Stimulated activated CD8-positive, alpha-beta memory T cell treated with anti-CD3 and anti-CD28 coated beads, Interleukin-7, amount 100 ng/mL, for 4 hours (primary cell): Measurements from ENCODE around the gene RARRES2.

Source experiments
- DNase-seq, 2 donors: peaks; one replicate each; pipeline ENCODE4 v3.0.0-alpha.2; 2020; ENCODE audit warnings: low read depth in 2 of 2

Gene RARRES2

DNA sequence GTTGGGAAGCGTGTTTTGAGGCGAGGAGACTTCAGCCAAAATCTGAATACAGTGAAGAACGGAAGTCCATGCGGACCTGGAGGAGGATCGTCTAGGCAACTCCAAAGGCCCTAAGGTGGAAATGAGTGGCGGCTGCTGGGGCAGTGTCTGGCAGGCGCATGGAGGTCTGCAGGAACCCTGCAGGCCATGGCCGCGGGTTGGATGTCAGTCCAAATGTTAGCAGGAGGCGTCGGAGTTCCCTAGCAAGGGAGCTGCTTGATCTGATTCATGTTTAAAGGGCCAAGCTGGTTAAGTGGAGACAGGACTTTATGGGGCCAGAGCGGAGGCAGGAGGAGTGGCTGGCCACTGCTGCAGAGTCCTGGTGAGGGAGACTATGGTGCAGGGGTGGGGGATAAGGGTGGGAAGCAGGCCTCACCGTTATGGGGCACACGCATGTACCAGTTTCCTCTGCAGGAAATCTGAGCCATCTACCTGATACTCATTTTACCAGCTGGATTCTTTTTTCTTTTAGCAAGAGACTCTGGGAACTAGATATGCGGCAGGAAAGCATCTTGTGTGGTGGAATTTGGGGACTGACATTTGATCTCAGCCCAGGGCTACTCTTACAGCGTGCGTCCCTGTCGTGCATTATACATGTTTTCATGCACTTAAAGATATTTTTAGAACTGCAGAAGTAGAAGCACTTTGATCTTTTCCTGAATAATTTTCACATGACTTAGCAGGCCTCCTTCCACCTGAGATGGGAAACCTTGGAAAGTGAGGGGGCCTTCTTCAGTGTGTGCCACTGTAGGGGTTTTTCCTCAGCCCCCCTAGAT, 20.6 kb upstream of the RARRES2 start:
- DNase-seq: no peak

DNA sequence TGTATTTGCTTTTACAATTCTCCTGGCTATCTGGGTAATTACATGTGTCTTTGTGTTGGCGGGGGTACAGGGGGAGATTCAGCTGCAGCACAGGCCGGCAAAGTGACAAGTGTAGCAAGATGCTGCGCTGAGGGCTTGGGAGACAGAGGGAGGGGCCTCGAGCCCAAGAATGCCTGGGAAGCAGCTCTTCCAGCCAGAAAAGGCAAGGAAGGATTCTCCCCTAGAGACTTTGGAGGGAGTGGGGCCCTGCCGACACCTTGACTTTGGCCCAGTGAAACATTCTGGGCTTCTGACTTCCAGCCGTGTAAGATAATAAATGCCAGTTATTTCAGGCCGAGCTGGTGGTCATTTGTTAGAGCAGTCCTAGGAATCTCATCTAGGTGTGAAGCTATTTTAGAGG, 20.0 kb upstream of the RARRES2 start:
- no peak for DNase-seq

DNA sequence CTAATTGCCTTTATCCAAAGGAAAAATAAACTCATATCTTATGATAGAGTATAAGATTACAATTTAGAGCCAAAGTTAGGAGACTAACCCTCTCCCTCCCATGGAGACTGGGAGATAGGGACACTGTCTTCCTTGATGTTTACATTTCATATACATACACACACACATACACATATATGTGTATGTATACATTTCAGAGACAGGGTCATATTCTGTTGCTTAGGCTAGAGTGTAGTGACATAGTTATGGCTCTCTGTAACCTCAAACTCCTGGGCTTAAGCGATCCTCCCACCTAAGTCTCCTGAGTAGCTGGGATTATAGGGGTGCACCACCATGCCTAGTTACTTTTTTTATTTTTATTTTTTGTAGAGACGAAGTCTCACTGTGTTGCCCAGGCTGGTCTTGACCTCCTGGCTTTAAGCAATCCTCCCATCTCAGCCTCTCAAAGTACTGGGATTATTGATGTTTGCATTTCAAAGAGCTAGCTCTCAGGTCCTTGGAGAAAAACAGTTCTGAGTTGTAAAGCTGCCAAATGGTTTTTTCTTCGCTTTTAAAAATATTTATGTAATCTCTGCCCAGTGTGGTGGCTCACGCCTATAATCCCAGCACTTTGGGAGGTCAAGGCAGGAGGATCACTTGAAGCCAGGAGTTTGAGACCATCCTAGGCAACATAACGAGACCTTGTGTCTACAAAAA, 19.1 kb upstream of the RARRES2 start:
- no peak for DNase-seq

DNA sequence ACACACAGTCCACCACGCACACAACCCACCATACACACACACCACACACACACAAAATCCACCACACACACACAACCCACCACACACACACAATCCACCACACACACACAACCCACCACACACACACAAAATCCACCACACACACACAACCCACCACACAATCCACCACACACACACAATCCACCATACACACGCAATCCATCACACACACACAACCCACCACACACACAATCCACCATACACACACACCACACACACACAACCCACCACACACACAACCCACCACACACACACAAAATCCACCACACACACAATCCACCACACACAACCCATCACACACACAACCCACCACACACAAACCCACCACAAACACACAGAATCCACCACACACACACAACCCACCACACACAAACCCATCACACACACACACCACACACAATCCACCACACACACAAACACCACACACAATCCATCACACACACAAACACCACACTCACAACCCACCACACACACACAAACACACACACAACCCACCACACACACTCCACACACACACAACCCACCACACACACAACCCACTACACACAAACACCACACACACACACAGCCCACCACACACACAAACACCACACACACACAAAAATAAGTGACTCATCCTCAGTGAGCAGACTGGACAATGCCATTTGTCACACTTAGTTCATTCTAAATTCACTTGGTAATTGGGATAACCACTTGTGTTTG, 18.4 kb upstream of the RARRES2 start:
- no peak for DNase-seq

DNA sequence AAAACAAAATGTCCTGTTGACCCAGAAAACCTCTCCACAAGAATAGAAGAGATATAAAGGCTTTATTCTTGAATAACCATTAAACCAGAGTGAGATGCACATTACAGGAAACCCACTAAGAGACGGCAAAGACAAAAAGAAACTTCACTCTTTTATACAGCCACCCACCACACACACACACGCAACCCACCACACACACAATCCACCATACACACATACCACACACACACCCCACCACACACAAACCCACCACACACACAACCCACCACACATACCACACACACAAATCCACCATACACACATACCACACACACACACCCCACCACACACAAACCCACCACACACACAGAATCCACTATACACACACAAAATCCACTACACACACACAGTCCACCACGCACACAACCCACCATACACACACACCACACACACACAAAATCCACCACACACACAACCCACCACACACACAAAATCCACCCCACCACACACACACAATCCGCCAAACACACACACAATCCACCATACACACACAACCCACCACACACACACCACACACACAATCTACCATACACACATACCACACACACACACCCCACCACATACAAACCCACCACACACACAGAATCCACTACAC, 17.7 kb upstream of the RARRES2 start:
- DNase-seq: no peak

DNA sequence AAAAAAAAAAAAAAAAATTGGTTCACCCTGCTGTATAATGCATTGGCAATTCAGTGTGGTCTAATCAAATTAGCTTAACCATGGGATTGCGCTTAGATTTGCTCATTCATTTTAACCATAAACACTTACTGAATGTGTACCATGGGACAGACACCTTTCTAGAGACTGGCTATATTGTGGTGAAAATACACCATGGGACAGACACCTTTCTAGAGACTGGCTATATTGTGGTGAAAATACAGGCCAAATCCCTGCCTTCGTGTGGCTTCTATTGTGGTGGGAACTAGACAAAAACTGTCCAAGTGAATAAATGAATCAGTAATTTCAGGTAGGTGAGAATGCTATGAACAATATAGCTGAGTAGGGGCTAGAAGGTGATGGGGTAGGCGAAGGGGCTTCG, 17.0 kb upstream of the RARRES2 start:
- no peak for DNase-seq

DNA sequence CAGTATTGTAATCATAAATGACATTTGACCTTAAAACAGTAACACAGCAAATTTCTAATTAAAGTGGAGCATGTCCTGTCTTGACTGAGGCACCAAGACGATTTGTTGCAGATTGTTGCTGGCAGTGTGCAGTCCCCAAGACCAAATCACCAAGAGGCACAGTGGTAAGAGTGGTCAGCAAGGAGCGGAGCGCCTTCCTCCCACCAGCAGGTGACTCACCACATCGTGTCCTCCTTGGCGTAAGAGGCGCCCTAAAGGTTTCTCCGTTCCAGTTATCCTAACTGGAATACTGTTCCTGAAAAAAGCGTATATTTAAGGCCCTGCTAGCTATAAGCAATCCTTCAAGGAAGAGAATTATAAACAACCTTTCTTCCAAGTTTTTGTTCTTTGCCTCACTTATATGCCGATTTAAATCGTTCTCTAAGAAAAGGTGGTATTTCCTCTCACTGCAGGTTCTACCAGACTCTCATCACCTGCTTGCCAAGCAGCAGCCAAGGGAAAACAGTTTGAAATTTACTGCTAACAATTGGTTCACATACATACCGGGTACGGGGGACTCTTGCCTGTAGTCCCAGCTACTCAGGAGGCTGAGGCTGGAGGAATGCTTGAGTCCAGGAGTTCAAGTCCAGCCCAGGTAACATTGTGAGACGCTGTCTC, 16.5 kb upstream of the RARRES2 start:
- DNase-seq: no peak

DNA sequence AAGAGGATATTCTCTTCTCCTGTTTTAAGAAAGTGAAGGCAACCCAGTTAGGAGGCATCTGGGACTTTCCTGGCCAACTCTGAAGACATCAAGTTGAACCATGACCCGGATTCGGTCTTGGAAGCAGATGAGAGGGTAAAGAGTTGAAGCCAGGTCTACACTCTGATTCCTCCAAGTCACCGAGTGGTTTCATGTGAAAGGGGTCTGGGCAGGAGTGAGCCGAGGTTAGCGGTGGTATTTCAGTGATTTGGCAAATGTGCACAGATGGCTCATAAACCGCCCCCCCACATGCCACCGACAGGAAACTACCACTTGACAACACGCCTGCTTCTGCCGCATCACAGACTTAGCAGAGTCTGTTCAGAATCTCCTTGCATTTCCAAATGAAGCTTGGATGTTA, 15.8 kb upstream of the RARRES2 start:
- peak; percentile 62 to 71 for DNase-seq

DNA sequence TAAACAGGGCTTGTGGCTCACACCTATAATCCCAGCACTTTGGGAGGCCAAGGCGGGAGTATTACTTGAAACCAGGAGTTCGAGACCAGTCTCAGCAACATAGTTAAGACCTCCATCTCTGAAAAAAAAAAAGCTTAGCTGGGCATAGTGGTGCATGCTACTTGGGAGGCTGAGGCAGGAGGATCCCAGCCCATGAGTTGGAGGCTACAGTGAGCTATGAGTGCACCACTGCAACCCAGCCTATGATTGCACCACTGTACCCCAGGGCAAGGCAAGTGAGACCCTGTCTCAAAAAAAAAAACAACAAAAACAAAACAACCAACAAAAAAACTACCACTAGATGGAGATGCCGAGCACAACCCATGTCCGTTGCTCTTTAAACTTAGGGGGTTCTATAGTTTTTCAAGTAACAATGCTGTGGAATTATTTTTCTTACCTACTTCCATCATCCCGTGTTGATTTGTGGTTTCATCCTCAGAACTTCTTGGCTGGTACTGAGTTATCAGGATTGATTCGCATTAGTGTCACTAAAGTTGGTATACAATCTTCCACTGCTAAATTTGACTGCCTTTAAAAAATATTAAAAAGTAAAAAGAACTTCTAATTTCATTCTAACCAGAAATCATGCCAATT, 15.0 kb upstream of the RARRES2 start:
- DNase-seq: no peak

DNA sequence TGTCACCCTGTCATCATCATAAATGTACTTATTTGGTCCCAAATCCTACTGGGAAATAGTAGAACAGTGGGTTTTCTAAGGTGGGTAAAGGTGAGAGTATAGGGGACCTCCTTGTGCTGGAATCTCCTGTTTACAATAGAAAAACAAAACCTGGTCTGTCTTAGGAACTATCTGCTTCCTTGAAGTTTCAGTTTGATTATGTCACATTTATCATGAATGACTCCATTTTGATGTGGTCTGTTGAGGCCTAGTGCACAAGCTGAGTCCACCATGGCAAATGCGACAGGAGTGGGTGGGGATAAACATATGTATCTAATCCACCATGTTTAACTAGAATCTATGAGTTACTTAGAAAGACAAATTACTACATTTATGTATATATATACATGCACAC, 14.2 kb upstream of the RARRES2 start:
- DNase-seq: no peak

DNA sequence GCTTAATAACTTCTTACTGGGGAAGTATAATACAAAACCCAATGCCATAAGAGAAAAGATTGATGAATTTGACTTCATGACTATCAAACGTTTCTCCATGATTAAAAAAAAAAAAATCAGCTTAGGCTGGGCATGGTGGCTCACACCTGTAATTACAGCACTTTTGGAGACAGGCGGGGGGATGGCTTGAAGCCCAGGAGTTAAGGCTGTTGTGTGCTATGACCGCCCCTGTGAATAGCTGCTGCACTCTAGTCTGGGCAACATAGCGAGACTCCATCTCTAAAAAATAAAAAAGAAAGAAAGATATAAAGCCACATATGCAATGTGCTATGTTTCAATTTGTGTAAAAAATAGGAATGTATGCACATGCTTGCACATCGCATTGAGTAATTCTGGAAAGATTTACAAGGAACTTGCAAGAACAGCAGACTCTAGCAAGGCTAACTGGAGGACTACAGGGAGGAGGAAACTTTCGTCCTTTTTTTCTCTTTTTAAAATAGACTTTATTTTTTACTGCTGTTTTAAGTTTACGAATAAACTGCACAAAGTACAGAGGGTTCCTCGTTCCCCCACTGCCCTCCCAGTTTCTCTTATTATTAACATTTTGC, 10.3 kb upstream of the RARRES2 start:
- DNase-seq: no peak

DNA sequence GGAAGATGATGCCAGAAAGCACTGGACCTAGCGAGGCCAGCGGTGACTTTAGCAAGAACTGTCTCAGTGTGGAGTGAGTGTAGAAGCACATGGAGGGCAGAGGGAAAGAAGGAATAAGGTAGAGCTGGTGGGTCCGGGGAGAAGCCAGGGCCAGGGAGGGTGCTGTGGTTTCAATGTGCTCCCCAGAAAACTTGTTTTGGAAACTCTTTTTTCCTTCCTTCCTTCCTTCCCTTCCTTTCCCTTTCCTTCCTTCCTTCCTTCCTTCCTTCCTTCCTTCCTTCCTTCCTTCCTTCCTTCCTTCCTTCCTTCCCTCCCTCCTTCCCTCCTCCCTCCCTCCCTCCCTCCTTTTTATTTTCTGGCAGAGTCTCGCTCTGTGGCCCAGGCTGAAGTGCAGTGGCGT, 5.5 kb upstream of the RARRES2 start:
- no peak for DNase-seq

DNA sequence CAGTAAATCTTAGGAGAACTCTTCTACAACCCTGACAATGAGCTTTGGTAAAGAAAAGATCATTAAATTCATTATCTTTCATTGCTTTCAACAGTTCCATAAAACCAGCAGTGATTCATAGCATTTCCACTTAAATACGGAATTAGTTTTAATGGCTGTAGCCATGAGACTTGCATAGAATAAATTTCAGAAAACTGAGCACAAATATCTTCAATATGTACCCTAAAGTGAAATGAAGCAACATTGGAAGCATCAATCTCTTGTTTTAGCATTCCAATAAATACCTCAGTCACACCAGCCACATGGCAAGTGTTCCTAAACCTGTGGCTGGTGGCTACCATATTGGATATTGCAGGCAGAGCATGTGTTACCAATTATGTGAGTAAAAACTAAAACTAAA, 3.6 kb upstream of the RARRES2 start:
- no peak for DNase-seq

DNA sequence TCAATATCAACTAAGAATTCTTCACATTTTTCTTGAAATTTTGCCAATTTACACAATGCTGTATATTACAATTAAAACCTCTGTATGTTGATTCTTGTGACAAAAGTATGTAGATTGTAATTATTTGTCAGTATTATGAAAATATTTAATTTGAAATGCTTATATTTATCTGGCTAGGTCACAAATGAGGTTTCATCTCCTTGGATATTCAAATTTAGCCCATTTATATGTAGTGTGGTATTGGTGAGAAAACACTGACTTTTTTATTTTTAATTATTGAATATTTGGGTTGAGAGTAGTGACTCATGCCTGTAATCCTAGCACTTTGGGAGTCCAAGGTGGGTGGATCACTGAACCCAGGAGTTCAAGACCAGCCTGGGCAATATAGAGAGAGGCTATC, 2.9 kb upstream of the RARRES2 start:
- DNase-seq: no peak

DNA sequence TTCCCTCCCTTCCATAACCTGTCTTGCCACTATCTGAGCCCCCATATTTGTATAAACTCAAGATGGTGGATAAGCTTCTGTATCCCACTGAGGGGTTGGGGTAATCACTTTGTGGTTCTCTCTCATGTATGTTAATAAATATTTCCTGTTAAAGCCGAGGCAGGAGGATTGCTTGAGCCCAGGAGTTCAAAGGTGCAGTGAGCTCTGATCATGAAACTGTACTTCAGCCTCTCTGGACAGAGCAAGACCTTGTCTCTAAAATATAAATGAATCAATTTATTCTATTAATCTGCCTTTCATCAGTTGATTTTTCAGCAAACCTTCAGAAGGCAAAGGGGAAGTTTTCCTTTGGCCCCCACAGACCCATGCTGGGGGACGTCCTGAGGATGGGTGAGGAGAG, 1.8 kb upstream of the RARRES2 start:
- no peak for DNase-seq

DNA sequence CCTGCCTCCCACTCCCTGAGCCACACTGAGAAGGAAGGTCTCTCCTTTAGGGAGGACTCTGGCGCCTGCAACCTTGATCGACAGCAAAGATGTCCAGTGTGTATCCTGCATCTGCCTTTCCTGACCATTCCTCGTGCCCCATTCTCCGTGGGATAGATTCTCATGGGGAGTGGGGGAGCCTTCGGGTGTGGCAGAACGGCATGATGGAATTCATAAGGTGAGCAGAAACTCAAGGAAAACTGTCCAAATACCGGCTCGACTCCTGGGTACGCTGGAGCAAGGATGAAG, 636 bp upstream of the RARRES2 start:
- no peak for DNase-seq

DNA sequence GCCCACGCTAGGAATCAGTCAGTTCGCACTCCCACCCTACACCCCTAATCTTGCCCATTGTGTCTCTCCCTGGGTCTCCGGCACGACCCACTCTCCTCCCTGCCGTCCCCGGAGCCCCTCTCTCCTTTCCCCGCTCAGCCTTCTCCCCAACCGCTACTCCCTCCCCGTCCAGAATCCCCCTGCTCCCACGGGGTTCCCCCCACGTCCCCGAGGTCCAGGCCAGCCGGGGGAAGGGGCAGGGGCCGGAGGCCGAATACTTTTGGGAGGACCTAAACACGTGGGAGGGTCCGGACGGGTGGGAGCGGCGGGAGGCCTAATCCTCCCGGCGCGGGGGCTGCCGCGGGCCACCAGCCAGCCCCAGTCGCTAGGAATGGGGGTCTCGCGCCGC, 560 bp downstream of the RARRES2 start:
- no peak for DNase-seq

DNA sequence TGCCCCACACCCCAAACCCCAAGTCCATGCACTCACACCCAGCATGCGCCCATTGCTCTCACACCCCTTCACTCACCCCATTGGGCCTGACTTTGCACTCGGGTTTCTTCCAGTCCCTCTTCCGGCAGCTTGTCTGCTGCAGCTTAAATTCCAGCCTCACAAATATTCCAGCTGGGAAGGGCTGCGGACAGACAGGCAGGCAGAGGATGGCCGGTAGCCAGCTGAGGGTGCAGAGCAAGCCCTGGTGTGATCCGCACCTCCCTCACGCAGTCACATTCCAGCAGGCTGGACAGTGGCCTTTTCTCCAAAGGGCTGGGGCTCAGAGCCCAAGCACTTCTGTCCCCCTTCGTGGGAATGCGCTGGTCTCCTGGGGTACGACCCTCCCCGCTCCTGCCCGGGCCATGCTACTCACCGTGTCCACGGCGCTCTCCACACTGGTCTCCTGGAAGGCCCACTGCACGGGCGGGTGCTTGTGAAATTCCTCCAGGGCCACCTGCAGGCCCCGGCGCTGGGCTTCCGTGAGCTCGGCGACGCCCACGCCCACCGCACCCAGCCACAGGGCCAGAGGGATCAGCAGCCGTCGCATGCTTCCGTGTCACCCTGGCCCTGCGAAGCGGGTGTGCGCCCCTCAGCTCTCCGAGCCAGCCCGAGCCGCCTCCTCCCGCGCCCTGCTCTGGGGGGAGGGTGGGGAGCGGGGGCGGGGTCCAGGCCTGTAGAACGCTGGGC, 1.2 kb downstream of the RARRES2 start:
- no peak for DNase-seq

DNA sequence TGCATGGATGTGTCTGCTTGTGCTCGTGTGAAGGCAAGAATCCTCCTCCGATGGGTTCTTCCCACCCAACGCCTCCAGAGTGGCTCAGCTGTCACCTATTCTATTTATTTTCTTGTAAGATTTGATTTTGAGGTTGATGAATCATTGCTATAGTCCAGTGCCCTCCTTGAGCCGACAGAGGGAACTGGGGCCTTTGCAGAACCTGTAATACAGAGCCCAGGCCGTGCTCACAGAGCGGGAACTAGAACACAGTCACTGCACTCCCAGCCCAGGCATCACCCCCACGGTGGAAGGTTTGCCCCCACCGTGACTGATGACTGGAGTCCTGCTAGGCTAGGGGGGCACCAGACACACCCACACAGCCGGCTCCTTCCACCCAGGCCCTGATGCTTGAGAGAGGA, 2.0 kb downstream of the RARRES2 start:
- DNase-seq: no peak

DNA sequence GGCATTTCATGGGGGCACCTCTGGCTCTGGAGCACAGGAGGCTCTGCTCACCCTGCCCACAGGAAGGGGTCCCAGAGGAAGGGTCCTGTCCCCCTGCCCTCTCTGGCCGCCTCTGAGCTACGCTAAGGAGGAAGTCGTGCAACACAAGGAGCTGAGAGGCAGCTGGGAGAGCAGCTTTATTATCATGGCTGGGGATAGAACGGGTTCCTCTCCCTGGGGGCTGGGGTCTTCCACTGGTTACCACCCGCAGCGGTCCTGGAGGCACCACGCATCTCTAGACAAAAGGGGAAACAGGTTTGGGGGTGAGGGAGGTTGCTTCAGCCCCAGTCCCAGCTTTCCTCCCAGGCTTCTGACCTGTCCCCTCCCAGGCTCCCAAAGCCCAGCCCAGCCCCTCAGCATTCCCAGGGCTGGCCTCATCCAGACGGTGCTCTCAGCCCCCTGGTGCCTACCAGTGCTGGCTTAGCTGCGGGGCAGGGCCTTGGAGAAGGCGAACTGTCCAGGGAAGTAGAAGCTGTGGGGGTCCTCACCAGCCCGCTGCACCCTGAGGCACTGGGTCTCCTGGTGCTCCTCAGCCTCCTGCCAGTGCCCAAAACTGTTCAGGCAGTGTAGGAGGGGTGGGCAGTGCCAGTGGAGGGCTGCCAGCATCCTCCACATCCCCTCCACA, 3.1 kb downstream of the RARRES2 start:
- no peak for DNase-seq
